Measurements from ENCODE around the gene PPARGC1A.

Gene PPARGC1A

DNA sequence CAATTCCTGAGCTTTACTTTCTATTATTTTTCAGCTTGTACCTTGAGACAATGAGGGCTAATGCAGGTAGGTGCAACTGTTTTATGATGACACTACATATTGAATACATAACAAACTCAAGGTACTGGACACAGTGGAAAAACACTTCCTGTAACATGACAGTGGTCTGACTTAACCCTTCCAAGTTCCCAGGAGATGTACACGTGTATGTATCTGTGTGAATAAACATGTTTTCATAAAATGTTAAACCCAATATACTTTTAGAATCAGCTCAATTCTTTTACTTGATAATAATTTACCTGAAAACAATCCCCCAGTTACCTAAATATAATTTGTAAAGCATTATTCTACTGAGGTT lies 1.2 kb upstream of the PPARGC1A start:
- peaks cover 3 to 35% (median 31%) of the 10 kb centered on the region in 5 donors for H3K4me1 ChIP-seq (ENCODE audit: control insufficient read depth in 5 of 5, insufficient read depth in 5 of 5, low read length in 5 of 5)
- peak overlapping the region in 2 of 5 donors; percentile 35 to 47 for H3K9ac ChIP-seq (ENCODE audit: low read length in 5 of 5)

DNA sequence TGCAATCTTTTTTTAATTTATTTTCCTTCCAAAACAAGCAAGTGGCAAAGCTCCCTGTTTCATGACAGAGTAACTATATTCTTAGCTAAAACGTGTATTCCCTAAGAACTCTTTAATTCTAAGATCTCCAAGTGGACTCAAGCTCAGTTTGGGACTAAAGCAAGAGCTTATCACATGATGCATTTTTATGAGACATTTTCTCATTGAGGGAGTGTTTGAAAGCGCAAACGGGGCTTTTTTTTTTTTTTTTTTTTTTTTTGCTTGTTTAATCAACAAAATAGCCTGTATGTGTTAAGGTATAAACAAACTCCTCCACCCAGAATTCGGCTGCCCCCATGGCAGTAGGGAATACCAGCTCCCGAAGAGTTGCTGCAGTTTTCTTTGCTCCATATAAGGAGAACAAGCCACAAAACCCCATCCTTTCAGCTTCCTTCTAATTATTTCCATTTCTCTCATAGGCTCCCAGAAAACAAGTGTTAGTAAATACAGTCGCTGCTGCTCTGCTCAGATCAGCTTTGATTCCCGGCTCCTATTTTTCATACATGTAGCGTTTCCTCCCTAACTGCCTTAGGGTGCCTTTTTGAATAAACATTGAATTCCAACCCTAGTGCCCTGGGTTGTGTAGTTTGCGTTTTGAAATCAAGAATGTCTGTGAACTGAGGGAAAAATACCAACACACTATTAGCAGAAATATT lies 669 bp upstream of the PPARGC1A start:
- H3K36me3 ChIP-seq (ENCODE audit: control insufficient read depth in 5 of 5, insufficient read depth in 5 of 5, low read length in 5 of 5), result no peaks in the 10 kb centered on the region
- no peaks in the 10 kb centered on the region for H3K9me3 ChIP-seq (ENCODE audit: control insufficient read depth in 5 of 5, low read length in 5 of 5)
- H3K4me1 ChIP-seq (ENCODE audit: control insufficient read depth in 5 of 5, insufficient read depth in 5 of 5, low read length in 5 of 5), result peaks cover 3 to 35% (median 31%) of the 10 kb centered on the region in 5 donors
- H3K4me3 ChIP-seq (ENCODE audit: low read depth in 1 of 5, low read length in 5 of 5), result peak overlapping the region; percentile 65 to 87 (median 75)
- peak overlapping the region; percentile 90 for H3K27ac ChIP-seq (ENCODE audit: low read depth, low read length)
- peak overlapping the region in 4 of 5 donors; percentile 12 to 47 (median 41) for H3K9ac ChIP-seq (ENCODE audit: low read length in 5 of 5)
- H3K27me3 ChIP-seq (ENCODE audit: control insufficient read depth in 5 of 5, insufficient read depth in 4 of 5, low read length in 5 of 5), result no peaks in the 10 kb centered on the region

More for the DNA sequence above, 1.2 kb upstream of the PPARGC1A start:
- Histone ChIP-seq H3K36me3 (ENCODE audit: control insufficient read depth in 5 of 5, insufficient read depth in 5 of 5, low read length in 5 of 5) (no peaks in the 10 kb centered on the region), H3K27me3 (ENCODE audit: control insufficient read depth in 5 of 5, insufficient read depth in 4 of 5, low read length in 5 of 5) (no peaks in the 10 kb centered on the region), H3K4me3 (ENCODE audit: low read depth in 1 of 5, low read length in 5 of 5) (peak overlapping the region in 3 of 5 donors; percentile 67 to 87 (median 76)), H3K27ac (ENCODE audit: low read depth, low read length) (no peak overlapping the region), H3K9me3 (ENCODE audit: control insufficient read depth in 5 of 5, low read length in 5 of 5) (no peaks in the 10 kb centered on the region)

DNA sequence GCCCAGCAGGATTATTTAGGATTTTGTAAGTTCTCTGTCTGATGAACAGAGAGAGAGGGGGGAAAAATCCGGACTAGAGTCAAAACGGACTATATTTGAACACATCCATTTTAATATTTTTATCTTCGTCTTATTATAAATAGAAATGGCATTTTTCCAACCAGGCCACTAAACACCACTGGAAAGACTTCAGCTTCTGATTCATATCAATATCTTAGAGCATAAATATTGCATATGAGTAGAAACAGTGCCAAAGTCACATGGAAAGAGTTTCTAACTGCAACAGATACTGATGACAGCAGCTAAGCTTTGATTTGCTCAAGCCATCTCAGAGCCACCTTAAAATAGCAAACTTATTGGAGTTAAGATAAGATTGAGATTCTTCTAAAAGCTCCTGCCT lies 456 bp downstream of the PPARGC1A start:
- no peaks in the 10 kb centered on the region for H3K36me3 ChIP-seq (ENCODE audit: control insufficient read depth in 5 of 5, insufficient read depth in 5 of 5, low read length in 5 of 5)
- H3K9ac ChIP-seq (ENCODE audit: low read length in 5 of 5), result peak overlapping the region; percentile 26 to 81 (median 67)
- no peaks in the 10 kb centered on the region for H3K9me3 ChIP-seq (ENCODE audit: control insufficient read depth in 5 of 5, low read length in 5 of 5)
- H3K4me1 ChIP-seq (ENCODE audit: control insufficient read depth in 5 of 5, insufficient read depth in 5 of 5, low read length in 5 of 5), result peaks cover 3 to 35% (median 33%) of the 10 kb centered on the region in 5 donors
- H3K4me3 ChIP-seq (ENCODE audit: low read depth in 1 of 5, low read length in 5 of 5), result peak overlapping the region; percentile 65 to 87 (median 75)
- no peaks in the 10 kb centered on the region for H3K27me3 ChIP-seq (ENCODE audit: control insufficient read depth in 5 of 5, insufficient read depth in 4 of 5, low read length in 5 of 5)
- H3K27ac ChIP-seq (ENCODE audit: low read depth, low read length), result peak overlapping the region; percentile 90

DNA sequence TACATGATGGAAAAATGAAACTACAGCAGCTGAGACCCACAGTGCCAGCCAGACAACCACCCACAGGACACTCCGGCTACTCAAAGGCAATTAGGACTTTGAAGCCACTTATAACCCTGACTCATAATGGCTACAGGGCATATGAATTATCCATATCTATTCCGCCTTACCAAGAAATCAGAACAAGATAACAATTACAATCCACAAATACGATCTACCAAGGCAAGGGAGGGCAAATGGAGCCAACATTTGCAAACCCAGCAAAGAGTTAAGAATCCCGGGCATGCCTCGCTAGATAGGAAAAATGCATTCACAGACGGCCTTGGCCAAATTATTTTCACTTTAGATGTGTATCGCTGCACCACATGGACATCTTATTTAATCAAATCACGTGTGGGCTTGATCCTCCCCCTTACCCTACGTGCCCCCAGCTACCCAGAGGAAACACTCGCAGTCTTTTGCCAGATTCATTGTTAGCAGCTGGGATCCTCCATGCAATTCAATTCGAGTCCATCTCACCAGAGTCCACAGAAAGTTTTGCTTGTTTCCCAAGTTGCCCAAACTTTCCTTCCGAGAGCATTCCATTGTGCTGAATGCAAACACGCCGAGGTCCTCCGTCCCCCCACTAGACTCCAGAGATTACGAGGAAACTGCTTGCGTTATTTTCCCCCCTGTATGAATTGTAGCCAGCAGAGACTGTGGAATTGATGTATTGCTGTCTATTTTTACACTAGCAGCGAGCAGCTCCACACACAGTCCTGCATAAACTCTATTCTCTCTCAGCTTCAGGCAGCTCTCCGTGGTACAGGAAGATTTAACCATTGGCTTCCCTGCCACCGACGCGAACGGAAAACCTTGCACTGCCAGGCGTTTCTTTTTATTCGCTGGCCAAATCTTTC lies 1.2 kb downstream of the PPARGC1A start:
- Histone ChIP-seq H3K27ac (ENCODE audit: low read depth, low read length) (peak overlapping the region; percentile 90), H3K4me3 (ENCODE audit: low read depth in 1 of 5, low read length in 5 of 5) (peak overlapping the region; percentile 65 to 87 (median 75)), H3K27me3 (ENCODE audit: control insufficient read depth in 5 of 5, insufficient read depth in 4 of 5, low read length in 5 of 5) (no peaks in the 10 kb centered on the region), H3K9me3 (ENCODE audit: control insufficient read depth in 5 of 5, low read length in 5 of 5) (no peaks in the 10 kb centered on the region), H3K4me1 (ENCODE audit: control insufficient read depth in 5 of 5, insufficient read depth in 5 of 5, low read length in 5 of 5) (peaks cover 3 to 35% (median 33%) of the 10 kb centered on the region in 5 donors), H3K9ac (ENCODE audit: low read length in 5 of 5) (peak overlapping the region; percentile 5 to 81 (median 67)), H3K36me3 (ENCODE audit: control insufficient read depth in 5 of 5, insufficient read depth in 5 of 5, low read length in 5 of 5) (no peaks in the 10 kb centered on the region)

DNA sequence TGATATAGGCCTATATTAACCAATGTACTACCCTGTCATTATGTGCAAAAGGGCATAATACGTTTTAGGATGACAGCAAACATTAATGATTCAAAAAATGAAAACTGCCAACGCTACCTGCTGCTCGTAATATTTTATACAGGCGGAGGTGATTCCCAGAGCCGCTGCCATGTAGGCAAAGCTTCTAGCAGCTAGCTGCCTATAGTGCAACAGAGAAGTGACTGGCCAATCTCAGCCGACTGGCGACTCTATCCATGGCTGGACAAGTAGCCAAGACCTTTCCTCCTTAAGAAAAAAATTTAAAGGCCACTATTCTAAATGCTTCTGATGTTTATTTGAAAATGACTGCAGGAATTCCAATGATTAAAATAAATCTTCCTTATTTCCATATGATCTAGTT lies 1.9 kb downstream of the PPARGC1A start:
- Histone ChIP-seq H3K36me3 (ENCODE audit: control insufficient read depth in 5 of 5, insufficient read depth in 5 of 5, low read length in 5 of 5) (no peaks in the 10 kb centered on the region), H3K9ac (ENCODE audit: low read length in 5 of 5) (peak overlapping the region in 2 of 5 donors; percentile 67 to 74), H3K4me1 (ENCODE audit: control insufficient read depth in 5 of 5, insufficient read depth in 5 of 5, low read length in 5 of 5) (peaks cover 3 to 36% (median 33%) of the 10 kb centered on the region in 5 donors), H3K27ac (ENCODE audit: low read depth, low read length) (peak overlapping the region; percentile 90), H3K27me3 (ENCODE audit: control insufficient read depth in 5 of 5, insufficient read depth in 4 of 5, low read length in 5 of 5) (no peaks in the 10 kb centered on the region), H3K9me3 (ENCODE audit: control insufficient read depth in 5 of 5, low read length in 5 of 5) (no peaks in the 10 kb centered on the region), H3K4me3 (ENCODE audit: low read depth in 1 of 5, low read length in 5 of 5) (peak overlapping the region; percentile 65 to 87 (median 75))

DNA sequence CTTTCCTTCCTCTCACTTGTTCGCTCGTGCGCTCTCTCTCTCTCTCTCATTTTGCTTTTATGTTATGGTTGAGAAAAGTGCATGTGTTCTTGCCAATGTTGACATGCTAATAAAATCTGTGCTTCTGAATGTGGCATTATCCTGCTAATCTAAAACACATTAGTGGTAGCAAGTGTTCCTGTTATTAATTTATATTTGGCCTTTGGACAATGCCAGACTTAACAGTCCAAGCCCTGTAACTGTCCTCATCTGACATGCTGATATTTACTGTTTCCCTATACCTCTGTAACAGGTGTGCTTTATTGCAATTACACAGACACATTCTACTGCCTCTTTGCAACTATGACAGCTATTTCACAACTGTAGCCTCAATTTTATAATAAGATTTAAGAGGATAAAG lies 2.7 kb downstream of the PPARGC1A start:
- no peak overlapping the region for H3K4me3 ChIP-seq (ENCODE audit: low read depth in 1 of 5, low read length in 5 of 5)
- no peaks in the 10 kb centered on the region for H3K36me3 ChIP-seq (ENCODE audit: control insufficient read depth in 5 of 5, insufficient read depth in 5 of 5, low read length in 5 of 5)
- no peaks in the 10 kb centered on the region for H3K9me3 ChIP-seq (ENCODE audit: control insufficient read depth in 5 of 5, low read length in 5 of 5)
- H3K27me3 ChIP-seq (ENCODE audit: control insufficient read depth in 5 of 5, insufficient read depth in 4 of 5, low read length in 5 of 5), result no peaks in the 10 kb centered on the region
- H3K27ac ChIP-seq (ENCODE audit: low read depth, low read length), result peak overlapping the region; percentile 90
- peak overlapping the region in 1 of 5 donors; percentile 42 for H3K9ac ChIP-seq (ENCODE audit: low read length in 5 of 5)
- H3K4me1 ChIP-seq (ENCODE audit: control insufficient read depth in 5 of 5, insufficient read depth in 5 of 5, low read length in 5 of 5), result peaks cover 3 to 38% (median 33%) of the 10 kb centered on the region in 5 donors

DNA sequence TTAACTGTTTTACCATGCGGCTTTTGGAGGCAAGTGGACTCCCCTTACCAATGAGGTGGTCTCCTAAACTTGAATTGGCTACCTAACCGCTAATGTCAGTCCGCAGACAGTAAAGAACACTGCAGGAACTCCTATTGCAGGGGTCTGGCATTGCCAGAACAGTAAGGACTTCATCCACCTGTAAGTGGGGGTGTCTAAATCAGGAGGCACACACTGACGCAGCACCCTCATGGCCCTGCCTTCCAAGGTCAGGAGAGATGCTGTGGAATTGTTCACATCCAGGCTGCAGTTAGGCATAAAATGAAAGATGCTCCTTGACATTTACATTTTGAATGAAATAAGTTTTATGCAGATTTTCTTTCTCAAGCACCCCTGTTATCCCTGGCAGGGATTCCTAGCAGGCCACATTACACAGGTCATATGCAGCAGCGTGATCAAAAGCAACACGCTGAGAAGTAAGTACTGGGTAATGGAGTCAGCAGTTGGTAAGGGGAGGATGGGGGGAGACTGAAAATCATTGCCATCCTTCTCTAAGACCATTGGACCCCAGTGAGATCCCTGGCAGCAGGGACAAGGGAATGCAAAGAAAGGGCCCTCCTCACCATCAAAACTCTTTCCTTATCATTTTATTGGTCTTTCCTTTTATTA lies 3.8 kb downstream of the PPARGC1A start:
- Histone ChIP-seq H3K27me3 (ENCODE audit: control insufficient read depth in 5 of 5, insufficient read depth in 4 of 5, low read length in 5 of 5) (no peaks in the 10 kb centered on the region), H3K36me3 (ENCODE audit: control insufficient read depth in 5 of 5, insufficient read depth in 5 of 5, low read length in 5 of 5) (no peaks in the 10 kb centered on the region), H3K27ac (ENCODE audit: low read depth, low read length) (no peak overlapping the region), H3K9ac (ENCODE audit: low read length in 5 of 5) (no peak overlapping the region), H3K4me1 (ENCODE audit: control insufficient read depth in 5 of 5, insufficient read depth in 5 of 5, low read length in 5 of 5) (peaks cover 3 to 46% (median 35%) of the 10 kb centered on the region in 5 donors), H3K4me3 (ENCODE audit: low read depth in 1 of 5, low read length in 5 of 5) (no peak overlapping the region), H3K9me3 (ENCODE audit: control insufficient read depth in 5 of 5, low read length in 5 of 5) (no peaks in the 10 kb centered on the region)

DNA sequence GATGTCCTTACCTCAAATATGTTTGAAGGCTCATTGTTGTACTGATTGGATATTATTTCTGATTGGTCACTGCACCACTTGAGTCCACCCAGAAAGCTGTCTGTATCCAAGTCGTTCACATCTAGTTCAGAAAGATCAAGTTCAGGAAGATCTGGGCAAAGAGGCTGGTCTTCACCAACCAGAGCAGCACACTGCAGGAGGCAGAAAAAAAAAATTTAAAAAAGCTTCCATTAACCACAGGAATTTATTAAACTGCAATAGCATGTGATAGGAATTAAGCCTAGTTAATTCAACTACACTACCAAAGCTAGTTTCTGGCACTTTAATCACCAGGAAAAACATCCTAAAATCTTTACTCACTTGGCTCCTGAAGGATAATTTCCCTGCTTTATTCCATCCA lies 5.1 kb downstream of the PPARGC1A start:
- no peak overlapping the region for H3K27ac ChIP-seq (ENCODE audit: low read depth, low read length)
- H3K36me3 ChIP-seq (ENCODE audit: control insufficient read depth in 5 of 5, insufficient read depth in 5 of 5, low read length in 5 of 5), result no peaks in the 10 kb centered on the region
- no peak overlapping the region for H3K4me3 ChIP-seq (ENCODE audit: low read depth in 1 of 5, low read length in 5 of 5)
- no peaks in the 10 kb centered on the region for H3K27me3 ChIP-seq (ENCODE audit: control insufficient read depth in 5 of 5, insufficient read depth in 4 of 5, low read length in 5 of 5)
- H3K4me1 ChIP-seq (ENCODE audit: control insufficient read depth in 5 of 5, insufficient read depth in 5 of 5, low read length in 5 of 5), result peaks cover 1 to 43% (median 24%) of the 10 kb centered on the region in 5 donors
- no peak overlapping the region for H3K9ac ChIP-seq (ENCODE audit: low read length in 5 of 5)
- H3K9me3 ChIP-seq (ENCODE audit: control insufficient read depth in 5 of 5, low read length in 5 of 5), result no peaks in the 10 kb centered on the region

DNA sequence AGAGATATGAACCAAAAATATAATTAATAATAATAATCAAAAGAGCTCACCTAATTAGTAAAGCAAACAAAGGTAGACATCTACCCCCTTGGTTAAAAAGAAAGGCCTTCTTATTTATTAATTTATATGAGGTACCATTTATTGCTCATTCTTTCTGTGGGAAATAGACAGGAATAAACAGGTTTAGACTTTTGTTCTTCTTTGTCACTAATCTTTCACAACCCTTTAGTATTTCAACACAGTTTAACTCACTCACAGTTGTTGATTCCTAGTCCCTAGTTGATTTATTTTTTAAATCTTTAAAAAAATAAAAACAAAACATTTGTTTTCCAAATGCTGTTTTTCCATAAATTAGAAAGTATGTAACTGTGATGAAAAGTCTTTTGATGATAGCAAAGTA lies 5.6 kb downstream of the PPARGC1A start:
- no peaks in the 10 kb centered on the region for H3K27me3 ChIP-seq (ENCODE audit: control insufficient read depth in 5 of 5, insufficient read depth in 4 of 5, low read length in 5 of 5)
- no peak overlapping the region for H3K9ac ChIP-seq (ENCODE audit: low read length in 5 of 5)
- no peak overlapping the region for H3K27ac ChIP-seq (ENCODE audit: low read depth, low read length)
- H3K4me3 ChIP-seq (ENCODE audit: low read depth in 1 of 5, low read length in 5 of 5), result no peak overlapping the region
- peaks cover 0 to 40% (median 19%) of the 10 kb centered on the region in 5 donors for H3K4me1 ChIP-seq (ENCODE audit: control insufficient read depth in 5 of 5, insufficient read depth in 5 of 5, low read length in 5 of 5)
- H3K36me3 ChIP-seq (ENCODE audit: control insufficient read depth in 5 of 5, insufficient read depth in 5 of 5, low read length in 5 of 5), result no peaks in the 10 kb centered on the region
- no peaks in the 10 kb centered on the region for H3K9me3 ChIP-seq (ENCODE audit: control insufficient read depth in 5 of 5, low read length in 5 of 5)

Data from subcutaneous abdominal adipose tissue (tissue), 5 donors.